Measurements from ENCODE around the gene SET. TPM values are rescaled to one million over a fixed set of nuclear protein-coding genes. Genes with fewer than 3 reads are reported as not detected.
A peak's percentile ranks its signal among the peaks of the same experiment; 100 is the strongest.
"Not testable (repeated sequence)": the region's sequence is repeated elsewhere in the genome, so short reads cannot be mapped to it uniquely, and the experiment has no call there.

Gene SET
- total RNA-seq, 2 donors from 2014 or later: 762 to 795 TPM

GRCh38 chr9:128656416-128657343, 32.3 kb upstream of the SET start, which contains the start of gene DYNC2I2:
Gene DYNC2I2 (minus strand): TSS chr9:128656847. CDS start chr9:128656726, 121 bp downstream.
- Histone ChIP-seq H3K9ac (ENCODE audit: extremely low read depth, low read length, poor library complexity, severe bottlenecking) (peak within 1 kb of the TSS; percentile 99), H3K4me1 (ENCODE audit: control insufficient read depth, insufficient read depth, low read length) (no peaks in the 10 kb centered on the region), H3K36me3 (ENCODE audit: control insufficient read depth, insufficient read depth, low read length) (no peaks in the 10 kb centered on the region), H3K27ac (ENCODE audit: low read depth, low read length) (peak within 1 kb of the TSS; percentile 100), H3K27me3 (ENCODE audit: control insufficient read depth, insufficient read depth, low read length, poor library complexity, severe bottlenecking) (no peaks in the 10 kb centered on the region), H3K4me3 (ENCODE audit: low read length) (peak within 1 kb of the TSS; percentile 93), H3K9me3 (ENCODE audit: control insufficient read depth, low read length) (no peaks in the 10 kb centered on the region)
- peak within 1 kb of the TSS; percentile 70 for H3K4me3 Mint-ChIP-seq
- H3K27ac Mint-ChIP-seq: peak within 1 kb of the TSS; percentile 100
- WGBS, 2 experiments (ENCODE audit: insufficient coverage in 1 of 2, insufficient read length in 1 of 2): 1 to 3% methylated on average over 40 to 86 of the region's 86 CpGs
- no peaks in the 10 kb centered on the region for H3K27me3 Mint-ChIP-seq (ENCODE audit: insufficient read depth)
- TF ChIP-seq, protein P1, sequence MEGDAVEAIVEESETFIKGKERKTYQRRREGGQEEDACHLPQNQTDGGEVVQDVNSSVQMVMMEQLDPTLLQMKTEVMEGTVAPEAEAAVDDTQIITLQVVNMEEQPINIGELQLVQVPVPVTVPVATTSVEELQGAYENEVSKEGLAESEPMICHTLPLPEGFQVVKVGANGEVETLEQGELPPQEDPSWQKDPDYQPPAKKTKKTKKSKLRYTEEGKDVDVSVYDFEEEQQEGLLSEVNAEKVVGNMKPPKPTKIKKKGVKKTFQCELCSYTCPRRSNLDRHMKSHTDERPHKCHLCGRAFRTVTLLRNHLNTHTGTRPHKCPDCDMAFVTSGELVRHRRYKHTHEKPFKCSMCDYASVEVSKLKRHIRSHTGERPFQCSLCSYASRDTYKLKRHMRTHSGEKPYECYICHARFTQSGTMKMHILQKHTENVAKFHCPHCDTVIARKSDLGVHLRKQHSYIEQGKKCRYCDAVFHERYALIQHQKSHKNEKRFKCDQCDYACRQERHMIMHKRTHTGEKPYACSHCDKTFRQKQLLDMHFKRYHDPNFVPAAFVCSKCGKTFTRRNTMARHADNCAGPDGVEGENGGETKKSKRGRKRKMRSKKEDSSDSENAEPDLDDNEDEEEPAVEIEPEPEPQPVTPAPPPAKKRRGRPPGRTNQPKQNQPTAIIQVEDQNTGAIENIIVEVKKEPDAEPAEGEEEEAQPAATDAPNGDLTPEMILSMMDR (conservative IDR thresholded peaks at IDR 0.05): no peak
- H3K4me1 Mint-ChIP-seq: peaks cover 2% of the 10 kb centered on the region
- no peaks in the 10 kb centered on the region for H3K9me3 Mint-ChIP-seq
- peak; percentile 98 for DNase-seq
- H3K36me3 Mint-ChIP-seq (ENCODE audit: low read depth): peaks cover 11% of the 10 kb centered on the region

GRCh38 chr9:128657344-128657704, 31.7 kb upstream of the SET start:
- H3K4me3 Mint-ChIP-seq: peak overlapping the region; percentile 70
- H3K9me3 ChIP-seq (ENCODE audit: control insufficient read depth, low read length): no peaks in the 10 kb centered on the region
- H3K36me3 Mint-ChIP-seq (ENCODE audit: low read depth): peaks cover 9% of the 10 kb centered on the region
- TF ChIP-seq, protein P1 (conservative IDR thresholded peaks at IDR 0.05): no peak
- peak overlapping the region; percentile 93 for H3K4me3 ChIP-seq (ENCODE audit: low read length)
- peaks cover 2% of the 10 kb centered on the region for H3K4me1 Mint-ChIP-seq
- H3K4me1 ChIP-seq (ENCODE audit: control insufficient read depth, insufficient read depth, low read length): no peaks in the 10 kb centered on the region
- no peaks in the 10 kb centered on the region for H3K27me3 ChIP-seq (ENCODE audit: control insufficient read depth, insufficient read depth, low read length, poor library complexity, severe bottlenecking)
- no peaks in the 10 kb centered on the region for H3K36me3 ChIP-seq (ENCODE audit: control insufficient read depth, insufficient read depth, low read length)
- 90 to 94% methylated on average over 8 to 13 of the region's 13 CpGs for WGBS, 2 experiments (ENCODE audit: insufficient coverage in 1 of 2, insufficient read length in 1 of 2)
- peak overlapping the region; percentile 99 for H3K9ac ChIP-seq (ENCODE audit: extremely low read depth, low read length, poor library complexity, severe bottlenecking)
- no peaks in the 10 kb centered on the region for H3K27me3 Mint-ChIP-seq (ENCODE audit: insufficient read depth)
- DNase-seq: no peak
- peak overlapping the region; percentile 100 for H3K27ac Mint-ChIP-seq
- no peaks in the 10 kb centered on the region for H3K9me3 Mint-ChIP-seq
- H3K27ac ChIP-seq (ENCODE audit: low read depth, low read length): peak overlapping the region; percentile 100

- H3K27me3 Mint-ChIP-seq (ENCODE audit: insufficient read depth): no peaks in the 10 kb centered on the region
- DNase-seq: no peak
- no peaks in the 10 kb centered on the region for H3K9me3 Mint-ChIP-seq
- TF ChIP-seq, protein P1 (conservative IDR thresholded peaks at IDR 0.05): no peak
- WGBS, 2 experiments (ENCODE audit: insufficient coverage in 1 of 2, insufficient read length in 1 of 2): 95% methylated on average over 2 of the region's 3 CpGs; no CpG with 5 or more reads in 1 of the 2 experiments
- Histone ChIP-seq H3K27me3 (ENCODE audit: control insufficient read depth, insufficient read depth, low read length, poor library complexity, severe bottlenecking) (no peaks in the 10 kb centered on the region), H3K9ac (ENCODE audit: extremely low read depth, low read length, poor library complexity, severe bottlenecking) (no peak overlapping the region), H3K27ac (ENCODE audit: low read depth, low read length) (no peak overlapping the region), H3K4me3 (ENCODE audit: low read length) (no peak overlapping the region), H3K9me3 (ENCODE audit: control insufficient read depth, low read length) (no peaks in the 10 kb centered on the region), H3K36me3 (ENCODE audit: control insufficient read depth, insufficient read depth, low read length) (no peaks in the 10 kb centered on the region), H3K4me1 (ENCODE audit: control insufficient read depth, insufficient read depth, low read length) (no peaks in the 10 kb centered on the region)
- H3K4me3 Mint-ChIP-seq: no peak overlapping the region
- H3K4me1 Mint-ChIP-seq: peaks cover 2% of the 10 kb centered on the region
- H3K27ac Mint-ChIP-seq: peak overlapping the region; percentile 100
- peaks cover 9% of the 10 kb centered on the region for H3K36me3 Mint-ChIP-seq (ENCODE audit: low read depth)
Observed at GRCh38 chr9:128657796-128658195, 31.2 kb upstream of the SET start.

GRCh38 chr9:128666481-128666941, 22.5 kb upstream of the SET start:
- H3K36me3 ChIP-seq (ENCODE audit: control insufficient read depth, insufficient read depth, low read length); H3K27me3 Mint-ChIP-seq (ENCODE audit: insufficient read depth); H3K27ac ChIP-seq (ENCODE audit: low read depth, low read length); H3K27ac Mint-ChIP-seq; H3K4me1 ChIP-seq (ENCODE audit: control insufficient read depth, insufficient read depth, low read length); H3K4me3 ChIP-seq (ENCODE audit: low read length); H3K36me3 Mint-ChIP-seq (ENCODE audit: low read depth); H3K4me3 Mint-ChIP-seq; H3K9ac ChIP-seq (ENCODE audit: extremely low read depth, low read length, poor library complexity, severe bottlenecking); H3K9me3 Mint-ChIP-seq; DNase-seq; H3K4me1 Mint-ChIP-seq; H3K9me3 ChIP-seq (ENCODE audit: control insufficient read depth, low read length); H3K27me3 ChIP-seq (ENCODE audit: control insufficient read depth, insufficient read depth, low read length, poor library complexity, severe bottlenecking): not testable (repeated sequence)
- 96 to 98% methylated on average over 6 to 8 of the region's 8 CpGs for WGBS, 2 experiments (ENCODE audit: insufficient coverage in 1 of 2, insufficient read length in 1 of 2)
